ENCODE data around the gene THAP7.

DNA sequence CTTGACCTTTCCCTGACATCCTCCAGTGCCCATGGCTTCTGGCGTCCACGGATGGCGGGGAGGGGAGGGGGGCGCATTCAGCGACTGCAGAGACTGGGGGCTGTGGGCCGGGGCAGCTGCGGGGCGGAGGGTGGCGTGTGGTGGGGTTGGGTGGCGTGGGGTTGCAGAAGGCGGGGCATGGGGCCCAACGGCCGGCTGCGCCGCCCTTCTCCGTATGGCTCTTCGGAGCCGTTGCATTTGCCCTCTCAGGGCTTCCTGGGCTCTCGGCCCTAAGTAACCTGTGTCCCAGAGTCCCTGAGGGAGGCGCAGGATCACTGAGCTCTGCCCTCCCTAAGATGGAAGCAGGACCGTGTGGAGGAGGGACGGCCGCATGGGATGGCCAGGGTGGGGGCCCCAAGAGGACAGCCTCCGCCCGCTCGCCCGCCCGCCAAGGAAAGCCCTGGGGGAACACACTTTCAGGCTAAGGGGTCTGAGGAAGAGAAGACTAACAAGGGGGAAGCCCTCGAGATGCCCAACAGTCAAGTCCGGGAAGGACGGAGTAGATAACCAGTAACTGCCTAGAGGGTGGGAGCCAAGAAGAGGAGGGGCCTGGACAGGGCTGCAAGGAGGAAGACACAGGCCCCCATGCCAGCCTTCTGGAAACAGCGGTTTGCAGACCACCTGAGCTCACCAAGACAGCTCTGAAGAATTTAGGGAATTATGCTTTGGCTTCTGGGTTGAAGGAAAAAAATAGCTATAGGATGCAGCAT is 44.1 kb downstream of the THAP7 start:
- TF ChIP-seq, protein P1, sequence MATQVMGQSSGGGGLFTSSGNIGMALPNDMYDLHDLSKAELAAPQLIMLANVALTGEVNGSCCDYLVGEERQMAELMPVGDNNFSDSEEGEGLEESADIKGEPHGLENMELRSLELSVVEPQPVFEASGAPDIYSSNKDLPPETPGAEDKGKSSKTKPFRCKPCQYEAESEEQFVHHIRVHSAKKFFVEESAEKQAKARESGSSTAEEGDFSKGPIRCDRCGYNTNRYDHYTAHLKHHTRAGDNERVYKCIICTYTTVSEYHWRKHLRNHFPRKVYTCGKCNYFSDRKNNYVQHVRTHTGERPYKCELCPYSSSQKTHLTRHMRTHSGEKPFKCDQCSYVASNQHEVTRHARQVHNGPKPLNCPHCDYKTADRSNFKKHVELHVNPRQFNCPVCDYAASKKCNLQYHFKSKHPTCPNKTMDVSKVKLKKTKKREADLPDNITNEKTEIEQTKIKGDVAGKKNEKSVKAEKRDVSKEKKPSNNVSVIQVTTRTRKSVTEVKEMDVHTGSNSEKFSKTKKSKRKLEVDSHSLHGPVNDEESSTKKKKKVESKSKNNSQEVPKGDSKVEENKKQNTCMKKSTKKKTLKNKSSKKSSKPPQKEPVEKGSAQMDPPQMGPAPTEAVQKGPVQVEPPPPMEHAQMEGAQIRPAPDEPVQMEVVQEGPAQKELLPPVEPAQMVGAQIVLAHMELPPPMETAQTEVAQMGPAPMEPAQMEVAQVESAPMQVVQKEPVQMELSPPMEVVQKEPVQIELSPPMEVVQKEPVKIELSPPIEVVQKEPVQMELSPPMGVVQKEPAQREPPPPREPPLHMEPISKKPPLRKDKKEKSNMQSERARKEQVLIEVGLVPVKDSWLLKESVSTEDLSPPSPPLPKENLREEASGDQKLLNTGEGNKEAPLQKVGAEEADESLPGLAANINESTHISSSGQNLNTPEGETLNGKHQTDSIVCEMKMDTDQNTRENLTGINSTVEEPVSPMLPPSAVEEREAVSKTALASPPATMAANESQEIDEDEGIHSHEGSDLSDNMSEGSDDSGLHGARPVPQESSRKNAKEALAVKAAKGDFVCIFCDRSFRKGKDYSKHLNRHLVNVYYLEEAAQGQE (IDR thresholded peaks at IDR 0.05; ENCODE audit: insufficient read depth in 1 of 2, low read depth in 2 of 2, low read length in 2 of 2), result no peak
- TF ChIP-seq POLR2AphosphoS5 (IDR thresholded peaks at IDR 0.05; ENCODE audit: low read depth, low read length), result no peak
- TF ChIP-seq SIN3A (IDR thresholded peaks at IDR 0.05; ENCODE audit: borderline replicate concordance, insufficient read depth, low read length), result no peak
- TF ChIP-seq TAF1 (IDR thresholded peaks at IDR 0.05; ENCODE audit: borderline replicate concordance, insufficient read depth, low read length), result no peak

Measured in PFSK-1 (cell line).